Activated CD8-positive, alpha-beta memory T cell treated with anti-CD3 and anti-CD28 coated beads, Interleukin-2, amount 50 U/mL, for 24 hours (primary cell): ENCODE measurements around the gene ORAI3.
"Not testable (repeated sequence)": the region's sequence is repeated elsewhere in the genome, so short reads cannot be mapped to it uniquely, and the experiment has no call there.

Experiments used
- DNase-seq: peaks from one replicate; pipeline ENCODE4 v3.0.0-alpha.2; 2020; ENCODE audit errors: extremely low read depth

ORAI3 gene

DNA sequence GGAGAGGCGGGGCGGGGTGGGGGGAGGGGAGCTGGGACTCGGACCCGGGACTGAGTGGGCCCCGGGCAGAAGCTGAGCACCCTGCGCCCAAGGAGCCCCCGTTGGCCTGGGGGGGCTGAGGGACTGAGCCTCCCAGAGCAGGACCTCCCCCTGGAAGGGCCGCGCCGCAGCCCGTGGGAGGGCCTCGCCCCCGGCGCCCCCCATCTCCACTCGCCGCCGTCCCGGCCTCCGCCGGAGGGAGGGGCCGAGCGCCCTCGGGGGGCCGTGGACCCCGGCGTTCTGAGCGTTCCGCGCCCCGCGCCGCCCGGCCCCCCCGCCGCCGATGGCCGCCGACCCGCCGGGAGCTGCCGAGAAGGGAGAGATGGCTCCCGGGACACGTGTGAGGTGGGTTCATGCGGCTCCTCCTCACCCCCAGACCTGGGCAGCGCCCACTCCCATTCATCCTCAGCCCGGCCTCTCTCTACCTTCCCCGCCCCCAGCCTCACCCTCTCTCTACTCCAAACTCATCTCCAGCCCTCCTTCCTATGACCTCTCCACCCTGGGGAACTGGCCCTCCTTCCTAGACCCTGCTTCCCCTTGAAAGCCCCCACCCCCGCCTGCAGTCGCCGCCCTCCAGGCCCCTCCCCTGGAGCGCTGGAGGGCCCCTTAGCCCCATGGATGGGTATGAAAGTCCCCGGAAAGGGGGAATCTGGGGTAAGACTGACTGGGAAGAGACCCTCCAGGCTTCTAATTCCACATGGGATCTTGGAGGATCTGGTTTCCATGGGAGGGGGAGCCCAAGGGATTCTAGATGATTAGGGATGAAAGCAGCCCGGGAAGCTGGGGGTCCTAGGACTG lies 24.6 kb upstream of the ORAI3 start:
- DNase-seq, result no peak

DNA sequence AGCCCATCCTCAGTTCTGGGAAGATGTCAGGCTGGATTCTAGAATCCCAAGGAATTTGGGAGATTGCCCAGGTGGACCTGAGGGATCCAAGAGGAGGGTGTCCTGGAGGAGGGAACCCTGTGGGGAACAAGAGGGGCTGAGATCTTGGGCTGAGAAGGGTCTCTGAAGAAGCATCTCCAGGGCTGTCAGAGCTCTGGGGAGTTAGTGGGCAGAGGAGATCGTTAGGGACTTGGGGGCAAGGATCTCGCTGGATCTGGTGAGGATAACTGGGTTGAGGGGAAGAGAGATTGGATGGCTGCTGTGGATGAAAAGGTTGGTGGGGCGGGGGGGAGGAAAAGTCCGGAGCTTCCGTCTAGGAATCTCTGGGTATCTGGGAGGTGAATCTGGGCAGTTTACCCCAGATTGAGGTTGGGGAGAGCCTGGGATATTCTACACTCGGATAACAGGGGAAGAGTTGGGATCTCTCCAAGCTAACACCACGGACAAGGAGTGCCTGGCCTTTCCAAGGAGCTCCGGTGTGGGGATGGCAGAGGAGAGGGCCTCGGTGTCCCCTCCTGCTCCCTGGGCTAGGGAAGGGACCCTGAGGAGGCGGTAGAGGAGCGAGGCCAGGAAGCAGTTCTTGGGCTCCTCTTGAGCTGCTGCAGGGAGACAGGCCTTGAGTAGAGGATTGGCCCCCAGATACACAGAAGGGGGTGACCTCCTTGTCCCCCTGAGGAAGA lies 23.8 kb upstream of the ORAI3 start:
- DNase-seq, result no peak

- DNase-seq, result no peak
These were observed 23.3 kb upstream of the ORAI3 start for GRCh38 chr16:30925632-30925987.

DNA sequence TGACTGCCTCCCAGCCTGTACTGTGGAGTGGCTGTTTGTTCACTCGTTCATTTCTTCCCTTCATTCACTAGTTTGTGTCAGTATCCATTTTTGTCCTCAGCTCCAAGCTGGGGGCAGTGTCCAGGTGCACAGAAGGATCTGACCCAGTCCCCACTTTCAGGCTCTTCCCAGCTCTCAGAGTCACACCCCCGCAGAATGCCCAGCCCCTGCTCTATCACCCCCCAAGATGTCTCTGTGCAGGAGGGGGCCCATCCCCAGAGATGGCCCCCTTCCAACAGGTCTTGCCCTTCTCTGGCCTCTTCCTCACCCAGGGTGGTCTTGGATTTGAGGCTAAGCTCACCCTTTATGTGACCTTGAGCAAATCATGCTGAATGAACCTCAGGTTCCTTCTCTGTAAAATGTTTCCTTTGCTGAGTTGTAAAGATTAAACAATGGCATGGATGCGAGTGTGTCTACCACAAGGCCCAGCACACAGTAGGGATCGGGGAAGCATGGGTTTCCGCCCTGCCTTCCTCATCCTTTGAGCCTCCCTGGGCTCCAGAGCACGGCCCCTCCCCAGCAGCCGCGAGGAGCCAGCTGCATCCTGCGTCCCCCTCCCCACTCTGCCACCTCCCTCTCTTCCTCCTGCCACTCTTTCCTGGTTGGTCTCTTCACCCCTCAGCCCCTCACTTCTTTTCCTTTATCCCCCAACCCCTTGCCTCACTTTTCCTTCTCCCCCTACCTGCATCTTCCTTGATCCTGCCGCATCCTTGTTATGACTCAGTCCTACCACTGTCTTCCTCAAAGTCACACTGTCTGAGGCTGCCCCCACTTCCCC lies 22.7 kb upstream of the ORAI3 start:
- DNase-seq, result no peak

DNA sequence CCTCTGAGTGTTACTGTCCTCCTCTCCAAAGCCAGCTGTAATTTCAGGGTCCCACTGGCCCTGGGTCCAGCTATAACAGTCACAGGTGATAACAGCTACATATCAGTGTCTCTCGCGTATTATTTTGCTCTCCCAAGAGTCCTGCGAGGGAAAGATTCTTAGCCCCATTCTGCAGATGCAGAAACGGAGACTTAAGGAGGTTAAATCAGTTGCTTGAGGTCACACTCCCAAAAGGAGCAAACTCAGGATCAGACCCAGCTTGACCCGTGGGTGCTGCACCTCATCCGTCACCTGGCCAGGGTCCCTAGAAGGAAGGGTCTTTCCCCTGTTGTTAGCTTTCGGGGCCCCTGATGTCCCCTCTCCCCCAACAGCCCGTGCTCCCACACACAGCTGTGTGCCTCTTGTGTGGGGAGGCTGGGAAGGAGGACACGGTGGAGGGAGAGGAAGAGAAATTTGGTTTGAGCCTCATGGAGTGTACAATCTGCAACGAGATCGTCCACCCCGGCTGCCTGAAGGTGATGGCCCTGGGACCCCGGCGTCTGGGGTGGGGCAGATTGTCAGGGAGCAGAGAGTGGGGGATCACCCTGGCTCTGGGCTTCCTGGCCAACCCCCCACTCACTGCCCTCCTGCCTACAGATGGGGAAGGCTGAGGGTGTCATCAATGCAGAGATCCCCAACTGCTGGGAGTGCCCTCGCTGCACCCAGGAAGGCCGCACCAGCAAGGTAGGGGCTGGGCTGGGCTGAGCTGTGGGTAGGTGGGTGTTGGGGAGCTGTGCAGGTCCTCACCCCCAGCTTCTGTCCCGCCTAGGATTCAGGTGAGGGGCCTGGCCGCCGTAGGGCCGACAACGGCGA lies 21.7 kb upstream of the ORAI3 start:
- no peak for DNase-seq

DNA sequence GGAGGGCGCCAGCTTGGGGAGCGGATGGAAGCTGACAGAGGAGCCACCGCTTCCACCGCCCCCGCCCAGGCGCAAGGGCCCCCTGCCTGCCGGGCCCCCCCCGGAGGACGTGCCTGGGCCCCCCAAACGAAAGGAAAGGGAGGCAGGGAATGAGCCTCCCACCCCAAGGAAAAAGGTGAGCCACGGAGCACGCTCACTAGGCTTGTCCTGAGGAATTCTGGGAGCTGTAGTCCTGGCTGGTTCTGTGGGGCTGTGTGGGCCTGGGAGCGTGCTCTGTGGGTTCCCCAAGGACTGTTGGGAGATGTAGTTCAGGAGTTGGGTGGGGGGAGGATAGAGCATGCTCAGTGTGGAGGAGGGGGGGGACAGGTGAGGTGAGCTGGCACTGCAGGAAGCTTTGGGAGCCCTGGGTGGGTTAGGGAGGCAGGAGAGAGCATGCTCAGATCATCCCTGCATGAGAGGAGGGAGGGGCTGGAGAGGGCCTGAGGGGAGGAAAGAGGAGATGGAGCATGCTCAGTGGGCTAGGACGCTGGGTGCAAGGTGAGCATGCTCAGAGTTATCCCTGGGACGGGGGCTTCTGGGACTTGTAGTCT lies 21.0 kb upstream of the ORAI3 start:
- DNase-seq, result no peak

GRCh38 chr16:30928390-30928789 lies 20.5 kb upstream of the ORAI3 start:
- DNase-seq, result no peak

DNA sequence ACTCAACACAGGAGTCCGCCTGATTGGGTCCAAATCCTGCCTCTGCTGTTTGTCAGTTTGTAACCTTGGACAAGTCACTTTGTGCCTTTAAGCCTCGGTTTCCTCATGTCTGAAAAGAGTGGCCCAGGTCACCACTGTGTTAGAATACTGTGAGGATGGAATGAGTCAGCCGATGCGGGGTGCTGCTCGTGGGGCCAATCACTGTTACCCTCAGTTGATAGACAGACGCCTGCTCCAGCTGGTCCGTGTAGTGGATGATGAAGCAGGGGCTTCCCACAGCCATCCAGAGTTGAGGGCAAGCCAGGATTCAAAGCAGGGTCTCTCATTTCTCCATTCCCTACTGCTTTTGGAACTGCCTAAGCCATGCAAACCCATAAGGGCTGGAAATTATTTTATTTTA lies 19.7 kb upstream of the ORAI3 start:
- DNase-seq, result no peak

- no peak for DNase-seq
These were observed 18.7 kb upstream of the ORAI3 start for GRCh38 chr16:30930160-30930571.

GRCh38 chr16:30931068-30931650 lies 17.7 kb upstream of the ORAI3 start:
- DNase-seq, result no peak

DNA sequence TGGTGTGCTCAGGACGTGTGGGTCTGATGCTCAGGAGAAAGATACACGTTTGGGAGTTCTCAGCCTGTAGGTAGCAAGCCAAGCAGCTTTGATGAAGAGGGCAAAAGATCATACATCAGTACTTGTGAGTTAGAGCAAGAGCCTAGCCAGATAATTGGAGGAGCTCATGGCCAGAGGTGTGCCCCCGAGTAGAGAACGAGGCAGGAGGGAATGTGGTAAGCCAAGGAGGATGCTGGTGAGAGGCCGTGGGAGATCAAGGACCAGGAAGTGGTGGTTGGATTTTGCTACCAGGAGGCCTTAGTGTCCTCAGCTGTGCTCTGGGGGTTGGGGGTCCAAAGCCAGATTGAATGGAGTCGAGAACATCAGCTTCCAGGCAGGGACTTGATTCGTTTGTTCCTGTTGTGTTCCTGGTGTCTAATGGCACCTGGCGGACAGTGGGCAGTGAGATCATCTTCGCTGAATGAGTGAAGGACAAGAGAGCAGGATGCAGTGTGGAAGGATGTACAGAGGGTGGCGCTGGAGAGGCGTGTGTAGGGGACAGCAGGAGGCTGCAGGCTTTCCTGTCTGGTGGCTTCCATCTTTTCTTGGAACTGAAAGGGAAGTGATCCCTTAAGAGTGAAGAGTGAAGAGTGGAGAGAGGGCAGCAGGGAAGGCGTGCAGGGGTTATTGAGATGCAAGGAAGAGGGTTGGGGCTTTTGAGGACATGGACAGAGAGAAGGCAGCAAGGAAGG lies 13.9 kb upstream of the ORAI3 start:
- no peak for DNase-seq

GRCh38 chr16:30937692-30938091 lies 11.2 kb upstream of the ORAI3 start:
- no peak for DNase-seq

- DNase-seq, result not testable (repeated sequence)
These were observed 9.3 kb upstream of the ORAI3 start for GRCh38 chr16:30939571-30939970.

DNA sequence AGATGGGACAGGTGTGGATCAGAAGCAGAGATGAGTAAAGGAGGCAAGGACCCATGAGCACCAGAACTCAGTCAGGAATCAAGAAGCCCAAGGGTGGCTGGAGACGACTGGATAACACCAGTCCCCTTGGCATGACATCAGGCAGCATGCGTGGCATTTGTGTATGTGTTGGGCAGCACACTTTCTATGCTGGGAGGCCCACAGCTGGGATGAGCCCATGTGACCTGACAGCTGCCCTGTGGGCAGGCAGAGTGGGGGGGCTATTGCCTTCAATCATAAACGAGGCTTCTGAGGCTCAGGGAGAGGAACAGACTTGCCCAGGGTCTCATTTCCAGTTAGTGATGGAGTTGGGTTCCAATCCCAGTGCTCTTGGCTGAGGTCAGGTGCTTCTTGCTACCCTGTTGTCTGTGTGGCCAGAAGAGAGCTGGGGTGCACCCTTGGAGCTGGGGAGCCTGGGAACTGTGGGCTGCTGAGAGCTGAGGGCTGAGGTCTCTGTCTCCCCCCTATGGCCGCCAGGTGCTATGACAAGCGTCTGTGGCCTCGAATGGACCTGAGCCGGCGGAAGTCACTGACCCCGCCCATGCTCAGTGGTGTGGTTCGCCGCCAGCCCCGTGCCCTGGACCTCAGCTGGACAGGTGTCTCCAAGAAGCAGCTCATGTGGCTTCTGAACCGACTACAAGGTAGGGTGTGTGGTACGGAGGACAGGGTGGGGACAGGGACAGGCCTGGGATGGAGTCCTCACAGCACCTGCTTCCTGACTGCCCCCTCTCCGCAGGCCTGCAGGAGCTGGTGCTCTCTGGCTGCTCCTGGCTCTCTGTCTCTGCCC lies 7.1 kb upstream of the ORAI3 start:
- no peak for DNase-seq

DNA sequence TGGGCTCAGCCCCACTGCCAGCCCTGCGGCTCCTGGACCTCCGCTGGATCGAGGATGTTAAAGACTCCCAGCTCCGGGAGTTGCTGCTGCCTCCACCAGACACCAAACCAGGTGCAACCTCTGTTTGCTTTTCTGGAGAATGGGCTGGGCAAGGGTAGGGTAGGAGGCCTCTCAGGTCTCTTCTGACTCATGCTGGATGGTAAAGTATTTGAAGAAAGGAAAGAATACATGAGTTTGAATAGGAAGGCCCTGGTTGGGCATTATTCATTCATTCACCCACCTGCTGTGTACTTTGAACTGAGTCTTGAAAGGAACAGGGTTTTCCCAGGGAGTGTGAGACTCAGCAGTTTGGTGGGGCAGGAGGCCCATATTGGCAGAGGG lies 6.5 kb upstream of the ORAI3 start:
- DNase-seq, result no peak

- no peak for DNase-seq
These were observed 4.5 kb upstream of the ORAI3 start for GRCh38 chr16:30944352-30944751.

- no peak for DNase-seq
These were observed 2.0 kb upstream of the ORAI3 start for GRCh38 chr16:30946671-30947540.

GRCh38 chr16:30947541-30947858 lies 1.4 kb upstream of the ORAI3 start:
- no peak for DNase-seq
